ENCODE measurements around the gene TRIM47. TPM values are rescaled to one million over a fixed set of nuclear protein-coding genes. Genes with fewer than 3 reads are reported as not detected.
A peak's percentile ranks its signal among the peaks of the same experiment; 100 is the strongest.

TRIM47 gene
- total RNA-seq, 1 donor from 2014 or later: 27.5 TPM

GRCh38 chr17:75913537-75914210 is 35.3 kb upstream of the TRIM47 start:
- no peaks in the 10 kb centered on the region for H3K27me3 ChIP-seq (ENCODE audit: low read depth)
- TF ChIP-seq CTCF (IDR thresholded peaks at IDR 0.05; ENCODE audit: borderline replicate concordance): no peak
- H3K4me1 ChIP-seq: peaks cover 12% of the 10 kb centered on the region
- H3K36me3 ChIP-seq: peaks cover 18% of the 10 kb centered on the region
- H3K4me3 ChIP-seq: no peak overlapping the region
- DNase-seq: no peak
- intact Hi-C loops (cut with micrococcal nuclease): no loop called here
- no peaks in the 10 kb centered on the region for H3K9me3 ChIP-seq (replicated peaks)
- no peak overlapping the region for H3K27ac ChIP-seq (replicated peaks)

GRCh38 chr17:75910699-75911098 is 32.3 kb upstream of the TRIM47 start:
- H3K9me3 ChIP-seq (replicated peaks): no peaks in the 10 kb centered on the region
- H3K27me3 ChIP-seq (ENCODE audit: low read depth): no peaks in the 10 kb centered on the region
- intact Hi-C loops (cut with micrococcal nuclease): no loop called here
- peaks cover 19% of the 10 kb centered on the region for H3K4me1 ChIP-seq
- no peak overlapping the region for H3K4me3 ChIP-seq
- peaks cover 12% of the 10 kb centered on the region for H3K36me3 ChIP-seq
- no peak for DNase-seq
- no peak overlapping the region for H3K27ac ChIP-seq (replicated peaks)
- no peak for TF ChIP-seq CTCF (IDR thresholded peaks at IDR 0.05; ENCODE audit: borderline replicate concordance)

- DNase-seq: no peak
- Histone ChIP-seq H3K27me3 (ENCODE audit: low read depth) (no peaks in the 10 kb centered on the region), H3K9me3 (replicated peaks) (no peaks in the 10 kb centered on the region), H3K4me1 (peaks cover 25% of the 10 kb centered on the region), H3K27ac (replicated peaks) (no peak overlapping the region), H3K4me3 (no peak overlapping the region), H3K36me3 (peaks cover 12% of the 10 kb centered on the region)
- TF ChIP-seq CTCF (IDR thresholded peaks at IDR 0.05; ENCODE audit: borderline replicate concordance): no peak
- intact Hi-C loops (cut with micrococcal nuclease): loop anchor here (5.0 kb wide), 1 partner anchor 97 kb away; no protein-coding TSS in a partner anchor
Observed at GRCh38 chr17:75909812-75910274, 31.5 kb upstream of the TRIM47 start.

- Histone ChIP-seq H3K36me3 (peaks cover 8% of the 10 kb centered on the region), H3K27me3 (ENCODE audit: low read depth) (no peaks in the 10 kb centered on the region), H3K4me3 (no peak overlapping the region), H3K27ac (replicated peaks) (no peak overlapping the region), H3K9me3 (replicated peaks) (no peaks in the 10 kb centered on the region), H3K4me1 (peaks cover 30% of the 10 kb centered on the region)
- TF ChIP-seq CTCF (IDR thresholded peaks at IDR 0.05; ENCODE audit: borderline replicate concordance): no peak
- intact Hi-C loops (cut with micrococcal nuclease): loop anchor here (5.0 kb wide), 1 partner anchor 98 kb away; no protein-coding TSS in a partner anchor
- no peak for DNase-seq
Observed at GRCh38 chr17:75909051-75909811, 30.9 kb upstream of the TRIM47 start.

- peak; percentile 76 for DNase-seq
- Histone ChIP-seq H3K27ac (replicated peaks) (peak overlapping the region; percentile 64), H3K27me3 (ENCODE audit: low read depth) (no peaks in the 10 kb centered on the region), H3K4me3 (no peak overlapping the region), H3K9me3 (replicated peaks) (no peaks in the 10 kb centered on the region), H3K4me1 (peaks cover 38% of the 10 kb centered on the region), H3K36me3 (peaks cover under 1% of the 10 kb centered on the region)
- intact Hi-C loops (cut with micrococcal nuclease): loop anchor here (5.0 kb wide), 1 partner anchor 99 kb away; no protein-coding TSS in a partner anchor
- TF ChIP-seq CTCF (IDR thresholded peaks at IDR 0.05; ENCODE audit: borderline replicate concordance): no peak
Observed at GRCh38 chr17:75908201-75908600, 29.8 kb upstream of the TRIM47 start.

Data from left ventricle myocardium inferior (tissue), 1 donor.